ENCODE data around the gene NXN. TPM values are rescaled to one million over a fixed set of nuclear protein-coding genes. Genes with fewer than 3 reads are reported as not detected.
A peak's percentile ranks its signal among the peaks of the same experiment; 100 is the strongest.
"Not testable (repeated sequence)": the region's sequence is repeated elsewhere in the genome, so short reads cannot be mapped to it uniquely, and the experiment has no call there.

Gene NXN
- polyA plus RNA-seq, 4 donors: 33.3 to 42.1 (median 38.8) TPM

GRCh38 chr17:752002-752619 is 227.5 kb downstream of the NXN start, which contains the start of gene GEMIN4:
GEMIN4 (minus strand) TSS chr17:752264; CDS start chr17:752142, 122 bp downstream.
- DNase-seq (ENCODE audit: low read depth in 4 of 4, low spot score in 3 of 4): peak; percentile 74 to 96 (median 82)

GRCh38 chr17:751269-752001 is 228.1 kb downstream of the NXN start:
- no peak for DNase-seq (ENCODE audit: low read depth in 4 of 4, low spot score in 3 of 4)

- DNase-seq (ENCODE audit: low read depth in 4 of 4, low spot score in 3 of 4): no peak
Measured at GRCh38 chr17:750431-751037, 229.0 kb downstream of the NXN start.

- not testable (repeated sequence) for DNase-seq (ENCODE audit: low read depth in 4 of 4, low spot score in 3 of 4)
Measured at GRCh38 chr17:749359-749758, 230.2 kb downstream of the NXN start.

Other genes starting within 250 kb of the NXN start
- gene TLCD3A, start 247.2 kb downstream of the NXN start, polyA plus RNA-seq (ENCODE audit: insufficient read length in 4 of 4): 10 to 100 TPM; 23.1 to 29.2 (median 25.4) TPM
- gene GEMIN4, start 227.5 kb downstream of the NXN start, polyA plus RNA-seq (ENCODE audit: insufficient read length in 4 of 4): 10 to 100 TPM; 21.5 to 24.1 (median 22.8) TPM
- gene GLOD4, start 197.5 kb downstream of the NXN start, polyA plus RNA-seq (ENCODE audit: insufficient read length in 4 of 4): 100 to 1,000 TPM; 108 to 136 (median 119) TPM
- gene MRM3, start 197.4 kb downstream of the NXN start, polyA plus RNA-seq (ENCODE audit: insufficient read length in 4 of 4): 10 to 100 TPM; 16.6 to 20.7 (median 18.6) TPM
- gene TIMM22, start 17.4 kb upstream of the NXN start, polyA plus RNA-seq (ENCODE audit: insufficient read length in 4 of 4): 10 to 100 TPM; 15.6 to 16.3 (median 15.7) TPM
- 10 to 100 TPM; 46.3 to 53.3 (median 49.0) TPM for gene ABR, start 200.2 kb upstream of the NXN start, polyA plus RNA-seq (ENCODE audit: insufficient read length in 4 of 4)